Measurements from ENCODE around the gene TMEM167A.
"Not testable (repeated sequence)": the region's sequence is repeated elsewhere in the genome, so short reads cannot be mapped to it uniquely, and the experiment has no call there.

Gene TMEM167A

DNA sequence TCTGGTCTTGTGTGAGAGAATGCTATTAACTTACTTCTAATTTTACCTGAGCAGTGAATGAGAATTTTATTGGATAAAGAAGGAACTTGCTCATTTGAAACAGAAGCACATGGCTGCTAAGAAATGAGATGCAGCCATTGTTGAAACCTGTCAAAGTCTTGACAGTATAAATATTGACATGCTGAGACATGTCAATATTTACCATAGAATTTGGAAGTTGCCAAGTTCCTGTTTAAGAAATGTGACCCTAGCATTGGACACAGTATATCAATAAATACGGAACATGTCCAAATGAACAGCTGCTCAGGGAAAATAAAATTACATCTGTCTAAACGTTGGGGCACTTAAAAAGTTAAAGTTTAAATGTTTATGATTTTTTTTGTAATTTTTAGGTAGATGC is 7.9 kb upstream of the TMEM167A start:
- FAIRE-seq = no peak

DNA sequence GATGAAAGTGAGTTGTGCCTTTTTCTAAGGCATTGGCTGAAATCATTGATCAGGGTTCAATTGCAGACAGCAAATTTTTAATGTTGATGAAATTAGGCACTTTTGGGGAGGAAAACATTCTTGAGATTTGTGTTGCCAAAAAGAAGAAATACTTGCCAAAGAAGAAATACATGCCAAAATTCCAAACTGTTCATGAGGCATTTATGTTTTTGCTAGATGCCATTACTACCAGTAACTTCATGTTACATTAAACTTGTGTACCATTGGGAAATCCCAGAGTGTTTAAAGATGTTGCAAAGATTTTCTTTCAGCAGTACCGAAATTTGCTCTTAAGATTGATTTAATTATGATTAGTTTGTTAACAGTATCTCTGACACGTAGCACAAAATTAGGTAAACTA is 7.1 kb upstream of the TMEM167A start:
- no peak for FAIRE-seq

DNA sequence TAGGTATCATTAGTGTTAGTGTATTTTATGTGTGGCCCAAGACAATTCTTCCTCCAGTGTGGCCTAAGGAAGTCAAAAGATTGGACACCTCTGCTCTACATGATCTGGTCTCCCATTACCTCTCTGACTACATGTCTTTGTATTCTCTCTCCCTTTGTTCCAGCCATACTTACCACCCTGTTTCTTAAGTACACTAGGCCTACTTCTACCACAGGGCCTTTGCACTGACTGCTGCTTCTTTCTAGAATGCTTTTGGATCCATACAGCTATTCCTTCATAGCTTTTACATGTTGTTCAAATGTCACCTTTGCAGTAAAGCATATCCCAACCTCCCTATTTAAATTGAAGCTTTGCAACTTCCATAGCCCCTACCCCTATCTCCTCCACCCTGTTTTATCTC is 5.6 kb upstream of the TMEM167A start:
- no peak for FAIRE-seq

DNA sequence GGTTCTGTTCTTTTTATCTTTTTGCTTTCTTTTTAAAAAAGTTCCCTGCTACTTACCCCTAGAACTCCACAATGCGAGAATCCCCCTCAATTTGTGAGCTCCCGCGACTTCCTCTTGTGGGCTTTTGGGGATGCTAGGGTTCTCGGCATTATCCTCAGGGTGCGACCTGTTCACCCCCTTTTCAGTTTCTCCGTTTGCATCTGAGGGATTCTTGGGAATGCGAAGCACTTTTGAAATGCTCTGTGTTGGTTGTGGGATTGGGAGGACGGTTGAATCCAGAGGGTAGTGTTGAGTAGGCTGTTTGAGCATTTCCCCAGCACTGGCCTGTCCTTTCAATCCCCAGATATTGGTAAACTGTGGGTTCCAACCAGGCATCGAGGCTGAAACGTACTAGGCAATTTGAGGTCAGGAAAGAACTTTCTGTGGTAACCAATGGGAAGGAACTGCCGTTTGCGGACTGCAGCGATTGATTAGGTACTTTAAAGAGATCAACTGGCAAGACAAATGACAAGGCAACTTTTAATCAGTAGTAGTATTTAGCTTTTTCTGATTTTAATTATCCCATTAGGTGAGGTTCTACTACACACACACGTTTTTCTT is 568 bp upstream of the TMEM167A start:
- FAIRE-seq = no peak

DNA sequence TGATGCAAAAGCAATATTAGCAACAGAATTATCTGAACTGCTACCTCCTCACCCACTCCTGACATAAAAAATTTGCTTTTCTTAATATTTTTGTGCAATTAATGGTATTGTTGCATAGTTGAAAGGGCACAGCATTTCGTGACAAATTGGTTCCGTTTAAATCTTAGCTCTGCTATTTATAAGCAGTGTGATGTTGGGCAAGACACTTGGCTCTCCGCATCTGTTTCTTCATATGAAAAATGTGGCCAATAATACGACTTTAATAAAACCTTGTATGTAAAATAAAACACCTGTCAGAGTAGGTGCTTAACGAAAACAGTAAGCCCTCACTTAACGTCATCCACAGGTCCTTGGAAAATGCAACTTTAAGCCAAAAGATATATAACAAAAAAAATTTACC is 4.2 kb downstream of the TMEM167A start:
- no peak for FAIRE-seq

DNA sequence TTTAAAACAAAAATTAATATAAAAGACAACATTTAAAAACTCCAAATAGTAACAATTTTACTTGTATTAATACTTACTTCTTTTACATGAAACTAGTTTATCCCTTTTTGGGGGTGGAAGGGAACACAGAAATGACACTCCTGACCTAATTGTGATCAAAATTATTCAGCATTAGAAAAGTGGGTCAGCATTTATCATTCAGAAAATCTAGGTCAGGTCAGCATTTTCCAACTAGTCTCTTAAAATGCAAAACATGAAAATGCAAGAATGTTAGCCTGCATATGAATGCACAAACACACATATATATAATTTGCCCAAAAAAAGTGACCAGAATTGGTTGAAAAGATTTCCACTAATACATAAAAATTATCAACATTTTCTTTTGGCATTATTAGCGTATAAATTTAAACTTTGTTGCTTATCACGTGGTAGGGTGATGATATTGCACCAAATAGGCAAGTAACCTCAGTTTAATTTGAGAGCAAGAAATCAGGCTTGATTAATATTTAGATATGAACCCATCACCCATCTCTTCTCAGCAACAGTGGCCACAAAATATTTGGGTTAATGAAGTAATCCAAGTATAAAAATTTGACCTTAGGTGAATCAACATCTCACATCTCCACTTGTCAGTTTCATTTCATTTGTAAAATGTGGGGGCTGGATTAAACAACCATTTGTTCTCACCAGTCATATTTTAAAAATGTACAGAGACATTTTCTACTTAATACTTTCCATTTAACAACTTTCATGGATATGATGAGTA is 5.7 kb downstream of the TMEM167A start:
- no peak for FAIRE-seq

DNA sequence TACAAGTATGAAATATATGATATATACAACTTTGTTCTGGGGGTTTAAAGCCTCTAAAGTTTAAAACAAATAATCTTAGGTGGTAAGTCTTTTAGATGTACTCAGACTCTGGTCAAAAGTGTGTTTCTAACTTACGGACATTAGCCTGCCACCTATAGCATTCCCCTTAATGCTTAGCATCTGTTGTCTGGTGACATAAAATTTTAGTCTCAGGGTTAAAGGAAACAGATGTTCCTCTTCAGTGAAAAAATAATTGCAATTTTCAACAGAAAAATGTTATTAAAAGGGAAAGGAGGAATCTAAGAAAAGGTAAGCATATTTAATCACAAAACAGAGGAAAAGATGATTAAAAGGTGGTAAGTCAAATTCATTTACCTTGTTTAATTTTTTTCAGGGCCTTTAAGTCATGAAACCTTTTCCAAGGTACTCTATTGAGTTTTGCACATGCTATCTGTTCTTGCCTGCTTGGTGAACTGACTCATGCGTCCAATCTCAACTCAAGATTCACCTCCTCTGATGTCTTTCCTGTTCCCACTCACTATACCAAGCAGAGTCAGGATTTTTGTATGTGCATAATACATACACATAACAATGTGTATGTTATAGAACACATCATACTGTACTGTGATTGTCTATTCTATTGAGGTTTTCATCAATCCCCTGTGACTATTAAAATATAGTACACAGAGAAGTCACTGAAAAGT is 7.9 kb downstream of the TMEM167A start:
- FAIRE-seq = no peak

DNA sequence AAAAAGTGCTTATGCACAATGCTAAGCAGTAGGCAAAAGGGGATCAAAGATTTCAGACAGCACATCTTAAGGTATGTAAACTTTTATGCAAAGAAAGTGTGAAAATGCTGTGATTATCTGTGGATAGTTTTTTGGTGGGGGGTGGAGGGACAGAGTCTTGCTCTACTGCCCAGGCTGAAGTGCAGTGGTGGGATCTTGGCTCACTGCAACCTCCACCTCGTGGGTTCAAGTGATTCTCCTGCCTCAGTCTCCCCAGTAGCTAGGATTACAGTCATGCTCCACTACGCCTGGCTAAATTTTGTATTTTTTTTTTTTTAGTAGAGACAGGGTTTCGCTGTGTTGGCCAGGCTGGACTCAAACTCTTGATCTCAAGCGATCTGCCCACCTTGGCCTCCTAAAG is 9.8 kb downstream of the TMEM167A start:
- FAIRE-seq = not testable (repeated sequence)

DNA sequence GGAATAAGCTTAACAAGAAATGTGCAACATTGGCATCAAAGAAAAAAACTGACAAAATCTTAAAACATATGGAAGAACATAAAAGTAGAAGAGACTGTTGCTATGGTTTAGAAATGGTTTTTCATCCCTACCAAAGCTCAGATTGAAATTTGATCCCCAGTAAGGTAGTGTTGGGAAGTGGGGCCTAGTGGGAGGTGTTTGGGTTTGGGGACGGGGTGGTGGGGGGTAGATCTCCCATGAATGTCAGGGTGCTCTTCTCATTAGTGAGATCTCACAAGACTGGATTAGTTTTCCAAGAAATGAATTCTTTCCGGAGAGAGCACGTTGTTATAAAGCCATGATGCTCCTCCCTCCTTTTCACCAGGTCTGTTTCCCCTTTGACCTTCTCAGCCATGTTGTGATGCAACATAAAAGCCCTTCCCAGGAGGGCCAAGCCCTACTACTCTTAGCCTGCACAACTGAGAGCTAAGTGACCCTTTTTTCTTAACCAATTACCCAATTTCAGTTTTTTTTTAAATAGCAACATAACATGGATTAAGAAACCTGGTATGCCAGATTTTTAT is 10.6 kb downstream of the TMEM167A start:
- FAIRE-seq = no peak

DNA sequence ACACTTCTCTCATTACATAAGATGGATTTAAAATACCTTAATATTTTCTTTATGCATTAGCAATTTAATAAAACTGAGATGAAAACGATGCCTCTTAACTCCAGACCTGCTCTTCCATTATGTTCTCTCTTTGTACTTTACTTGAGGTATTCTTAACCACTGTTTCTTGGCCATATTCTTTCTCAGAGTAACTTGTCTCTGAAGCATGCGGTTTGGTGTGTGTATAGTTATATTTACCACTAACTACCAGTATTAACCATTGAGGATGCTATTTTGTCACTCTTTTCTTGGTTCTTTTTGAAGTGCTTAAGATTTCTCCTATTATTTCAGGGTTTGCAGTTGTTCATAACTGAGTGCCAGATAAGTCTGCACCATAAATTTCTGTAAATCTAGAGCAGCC is 17.9 kb downstream of the TMEM167A start:
- FAIRE-seq = no peak

DNA sequence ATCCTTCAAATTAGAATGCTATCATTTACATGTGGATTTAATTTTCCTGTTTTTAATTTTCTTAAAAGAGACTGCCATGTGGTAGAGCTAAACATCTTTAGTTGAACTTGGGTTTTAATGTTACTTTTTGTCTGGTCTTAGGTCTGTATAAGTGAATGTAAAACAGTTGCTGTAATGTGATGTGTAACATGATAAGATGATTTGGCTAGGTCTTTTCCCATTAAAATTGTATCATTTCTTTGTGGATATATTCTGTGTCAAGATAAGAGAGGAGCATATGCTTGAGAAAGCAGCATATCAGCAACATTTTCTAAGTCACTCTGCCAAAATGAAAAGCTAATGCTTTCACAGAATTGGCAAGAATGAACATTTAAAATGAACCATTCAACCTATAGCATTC is 18.5 kb downstream of the TMEM167A start:
- no peak for FAIRE-seq

DNA sequence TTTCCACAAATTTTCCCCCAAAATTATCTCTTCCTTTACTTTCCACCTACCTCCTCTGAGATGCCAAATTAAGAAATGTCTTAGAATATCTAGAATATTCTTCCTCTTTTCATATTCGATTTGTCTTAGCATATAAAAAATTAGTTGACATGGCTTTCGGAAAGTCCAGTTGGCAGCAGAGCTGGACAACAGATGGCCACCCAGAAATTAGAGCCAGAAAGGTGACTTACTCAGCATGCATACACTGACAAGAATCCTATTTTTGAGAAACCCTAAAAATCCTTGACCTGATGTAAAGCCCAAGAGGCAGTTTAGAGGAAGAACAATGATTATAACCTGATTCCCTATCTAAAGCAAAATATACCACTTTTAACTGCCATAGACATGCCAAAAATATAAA is 22.0 kb downstream of the TMEM167A start:
- no peak for FAIRE-seq

DNA sequence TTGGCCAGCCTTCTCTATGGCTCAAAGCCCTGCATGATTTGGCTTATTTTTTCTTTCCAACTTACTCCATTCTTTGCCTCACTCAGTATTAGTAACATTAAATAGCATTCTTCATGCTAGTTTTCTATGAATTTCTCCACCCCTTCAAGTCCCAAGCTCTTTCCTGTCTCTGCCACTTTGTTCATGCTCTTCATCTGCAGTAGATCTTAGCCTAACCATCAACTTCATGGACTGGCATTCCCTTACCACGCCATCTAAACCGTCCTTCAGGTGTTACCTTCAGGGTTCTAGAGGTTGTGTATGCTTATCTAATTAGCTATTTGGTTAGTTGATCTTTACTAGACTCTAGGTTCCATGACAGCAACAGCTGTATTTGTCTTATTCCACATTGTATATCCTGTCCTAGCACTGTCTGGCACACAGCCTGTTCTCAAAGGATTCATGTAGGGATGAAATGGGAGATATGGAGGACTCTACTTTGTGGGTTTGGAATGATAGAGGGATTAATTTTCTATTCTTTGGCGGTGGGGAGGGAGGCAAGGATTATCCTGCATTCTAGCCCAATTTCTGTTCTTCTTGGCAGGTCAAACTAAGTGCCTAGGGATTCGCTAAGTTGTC is 26.4 kb downstream of the TMEM167A start:
- no peak for FAIRE-seq

DNA sequence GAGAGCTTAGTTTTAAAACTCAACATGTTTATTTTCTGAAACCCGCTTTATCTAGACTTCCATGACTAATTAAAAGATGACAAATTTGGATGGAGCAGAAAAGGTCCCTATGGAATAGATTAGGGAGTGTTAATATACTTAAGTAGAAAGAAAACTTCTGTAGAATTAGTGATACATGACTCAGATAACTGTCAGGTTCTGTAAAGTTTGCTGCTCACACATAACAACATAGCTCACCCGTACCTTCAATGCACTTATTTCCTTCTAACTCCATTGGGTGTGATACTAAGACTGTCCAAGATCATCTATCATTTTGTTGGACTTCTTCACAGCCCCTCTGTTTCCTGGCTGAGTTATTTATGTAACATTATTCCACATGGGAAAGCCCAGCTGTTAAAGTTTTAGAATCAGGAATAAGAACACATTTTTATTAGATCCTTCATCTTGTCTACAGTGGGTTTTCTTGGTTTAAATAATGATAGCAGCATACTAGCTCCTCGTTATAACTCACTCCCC is 27.8 kb downstream of the TMEM167A start:
- no peak for FAIRE-seq

DNA sequence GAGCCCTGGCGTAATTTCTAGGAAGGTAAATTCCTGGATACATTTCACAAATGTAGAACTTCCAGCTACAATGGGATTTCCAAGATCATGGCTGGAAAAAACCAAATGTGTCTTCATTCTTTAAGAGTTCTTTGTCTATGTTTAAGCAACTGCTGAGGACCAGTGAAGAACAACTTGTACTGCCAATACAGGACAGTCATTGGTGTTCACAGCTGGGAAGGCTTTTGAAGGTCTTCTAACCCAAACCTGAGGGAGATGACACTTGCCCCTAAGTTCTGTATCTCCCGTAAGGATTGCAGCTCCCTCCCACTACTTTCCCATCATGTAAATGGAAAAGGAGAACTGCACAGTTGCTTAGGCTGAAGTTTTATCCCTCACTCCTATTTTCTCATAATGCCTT is 28.4 kb downstream of the TMEM167A start:
- FAIRE-seq = no peak

DNA sequence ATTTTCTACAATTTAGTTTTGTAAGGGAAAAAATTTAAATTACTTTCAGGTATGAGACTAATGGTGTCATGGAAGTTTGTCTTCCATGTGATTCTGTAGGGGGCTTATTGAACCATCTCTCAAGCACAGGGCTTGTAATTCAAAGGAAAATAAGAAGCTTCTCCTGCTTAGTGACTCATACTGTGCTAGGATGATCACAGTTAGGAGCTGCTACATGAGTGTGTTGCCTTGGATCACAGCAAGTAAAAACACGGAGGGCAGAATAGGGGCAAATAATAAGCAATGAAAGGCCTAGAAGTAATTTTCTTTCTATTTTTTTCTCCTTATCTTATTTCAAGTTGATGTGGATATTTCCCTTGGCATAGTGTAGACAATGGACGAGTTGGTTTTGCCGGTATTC is 28.9 kb downstream of the TMEM167A start:
- no peak for FAIRE-seq

DNA sequence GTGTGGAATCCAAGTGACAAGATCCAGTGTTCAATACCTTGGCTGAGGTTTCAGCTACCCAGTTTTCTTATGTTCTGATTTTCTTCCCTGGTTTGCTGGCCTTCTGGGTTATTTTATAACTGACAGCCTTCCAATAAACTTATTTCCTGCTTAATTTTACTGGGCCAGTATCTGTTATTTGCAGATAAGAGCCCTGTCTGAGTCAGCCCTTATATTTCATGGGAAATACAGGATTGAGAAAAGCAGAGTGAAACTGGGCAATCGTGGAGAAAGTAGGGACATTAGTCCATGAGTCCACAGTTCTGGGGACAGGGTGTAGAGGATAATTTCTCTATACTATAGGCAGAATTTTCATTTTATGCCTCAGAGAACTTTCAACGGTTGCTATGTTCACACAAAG is 32.3 kb downstream of the TMEM167A start:
- no peak for FAIRE-seq

DNA sequence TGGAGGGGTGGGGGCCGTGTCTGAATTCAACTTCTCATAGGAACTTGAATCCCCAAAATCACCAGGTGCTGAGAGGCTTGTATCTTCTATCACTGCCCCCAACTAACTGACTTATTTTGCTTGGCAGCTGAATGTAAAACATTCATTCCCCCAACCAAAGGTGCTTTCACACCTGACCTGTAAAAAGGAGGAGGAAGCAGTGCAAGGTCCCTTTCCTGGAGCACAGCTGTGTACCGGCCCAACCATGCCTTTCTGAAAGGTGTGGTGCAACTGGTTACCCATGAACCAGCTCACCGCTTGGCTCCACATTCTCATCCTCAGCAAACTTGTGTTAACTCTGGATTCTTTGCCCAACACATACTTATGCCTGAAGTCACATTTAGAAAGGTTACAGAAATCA is 34.7 kb downstream of the TMEM167A start:
- no peak for FAIRE-seq

DNA sequence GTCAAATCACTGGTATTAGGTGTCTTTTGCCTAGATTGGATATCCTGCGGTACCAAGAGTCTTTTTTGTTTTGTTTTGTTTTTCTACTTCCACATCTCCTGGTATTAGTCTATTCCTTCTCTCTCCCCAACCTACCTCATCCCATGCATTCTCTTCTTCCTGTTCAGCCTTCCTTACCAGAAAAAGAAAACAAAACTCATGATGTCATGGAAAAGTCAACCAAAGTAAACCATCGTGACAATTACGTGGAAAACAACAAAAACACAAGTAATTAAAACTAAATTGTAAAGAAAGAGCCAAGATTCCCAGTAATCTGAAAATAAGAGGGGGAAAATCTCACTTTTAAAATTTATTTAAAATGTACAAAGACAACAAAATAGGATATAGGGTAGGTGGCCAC is 38.3 kb downstream of the TMEM167A start:
- no peak for FAIRE-seq

DNA sequence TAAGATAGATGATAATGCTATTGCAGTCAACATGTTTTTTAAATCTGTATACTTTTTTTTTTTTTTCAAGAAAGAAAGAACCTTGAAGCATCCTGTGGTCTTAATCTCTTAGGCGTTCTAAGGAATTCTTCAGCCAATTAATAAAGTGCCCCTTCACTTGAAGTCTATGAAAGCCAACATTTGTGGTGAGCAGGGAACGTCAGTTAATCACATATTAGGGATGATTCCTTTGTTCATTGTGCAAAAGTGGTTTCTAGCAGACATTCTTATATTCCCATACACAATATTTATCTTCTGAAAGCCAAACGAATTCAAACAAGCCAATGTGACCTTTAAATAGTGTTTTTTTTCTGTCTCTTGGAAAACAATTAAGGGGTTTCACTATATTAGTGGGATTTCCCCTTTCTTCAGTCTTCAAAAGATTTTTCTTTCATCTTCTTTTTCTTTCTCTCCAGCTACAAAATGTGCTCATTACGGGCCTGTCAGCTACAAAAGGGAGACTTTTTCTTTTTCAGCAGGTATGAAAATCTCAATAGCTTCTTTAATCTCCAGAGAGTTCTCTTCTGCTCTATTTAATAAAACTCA is 40.1 kb downstream of the TMEM167A start:
- FAIRE-seq = no peak

DNA sequence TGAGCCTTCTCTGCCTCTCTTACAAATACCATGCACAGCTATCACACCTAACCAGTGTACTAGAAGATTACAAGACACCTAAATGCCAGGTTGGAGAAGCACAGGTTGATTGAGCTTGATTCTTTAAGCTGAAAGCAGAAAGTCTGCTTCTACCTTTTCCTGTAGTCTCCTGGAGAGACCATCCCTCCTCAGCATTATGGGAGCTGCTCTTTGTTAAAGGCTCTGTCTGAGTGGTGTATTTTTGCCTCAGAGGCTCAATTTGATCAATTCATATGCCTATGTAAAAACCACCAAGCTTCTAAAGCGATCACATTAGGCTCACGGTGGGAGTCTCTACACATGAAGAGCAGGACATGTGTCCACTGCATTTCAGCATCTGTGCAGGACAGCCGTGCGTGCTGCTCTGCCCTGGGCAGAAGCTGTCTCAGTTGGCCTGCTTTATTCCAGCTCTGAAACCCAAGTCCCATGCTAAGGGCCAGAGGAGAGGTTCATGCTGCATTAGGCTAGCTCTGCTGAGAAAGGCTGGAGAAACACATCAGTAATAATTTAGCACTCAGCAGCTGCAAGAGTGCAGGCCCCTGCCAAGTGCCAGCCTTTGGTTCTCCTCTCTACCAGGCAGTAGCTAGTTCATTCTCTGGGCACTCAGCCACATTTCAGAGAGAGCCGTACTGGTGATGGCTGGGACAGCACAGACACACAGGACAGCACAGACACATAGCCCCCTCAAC is 41.7 kb downstream of the TMEM167A start:
- no peak for FAIRE-seq

Data from colon (tissue), 2 donors.